Type B pancreatic cell (in vitro differentiated cells): ENCODE results near the gene PARD3B. TPM values are rescaled to one million over a fixed set of nuclear protein-coding genes. Genes with fewer than 3 reads are reported as not detected.

ENCODE experiments used
- DNase-seq: peaks from one replicate; pipeline ENCODE4 v3.0.0; 2021; ENCODE audit warnings: mixed read lengths; ENCODE audit not compliant: unreplicated experiment; ENCODE audit errors: extremely low spot score
- H3K27ac Mint-ChIP-seq: 2 replicates; pipeline ENCODE4 v1.8.0; 2021; ENCODE audit warnings: mild to moderate bottlenecking, mixed read lengths
- H3K27me3 Mint-ChIP-seq: 2 replicates; pipeline ENCODE4 v1.8.0; 2021; ENCODE audit warnings: mixed read lengths
- H3K36me3 Mint-ChIP-seq: 2 replicates; pipeline ENCODE4 v1.8.0; 2021; ENCODE audit warnings: mixed read lengths
- H3K4me1 Mint-ChIP-seq: one replicate; pipeline ENCODE4 v1.8.0; 2021; ENCODE audit warnings: mixed read lengths; ENCODE audit not compliant: unreplicated experiment
- H3K4me3 Mint-ChIP-seq: 2 replicates; pipeline ENCODE4 v1.8.0; 2021; ENCODE audit warnings: mild to moderate bottlenecking, mixed read lengths
- H3K9me3 Mint-ChIP-seq: 2 replicates; pipeline ENCODE4 v1.8.0; 2021; ENCODE audit warnings: mixed read lengths
- CTCF ChIP-seq: fragments of 200-600 bp; sonication (generic); conservative IDR thresholded peaks from 2 replicates; pipeline ENCODE4 v1.5.0; 2021; ENCODE audit warnings: antibody characterized with exemption, mild to moderate bottlenecking
- total RNA-seq: library from RNA; stranded (reverse); gene quantifications from 2 replicates; pipeline ENCODE4 v1.2.1, GENCODE V29; 2021; ENCODE audit warnings: low replicate concordance

PARD3B gene
- total RNA-seq, 1 donor from 2014 or later = 15.9 TPM

- Mint-ChIP-seq H3K27ac (no peak overlapping the region), H3K9me3 (peaks cover 4% of the 10 kb centered on the region), H3K27me3 (no peaks in the 10 kb centered on the region), H3K4me1 (peaks cover 20% of the 10 kb centered on the region), H3K4me3 (no peak overlapping the region), H3K36me3 (peaks cover 4% of the 10 kb centered on the region)
- no peak for DNase-seq
- no peak for TF ChIP-seq CTCF
These were observed 745.0 kb downstream of the PARD3B start for GRCh38 chr2:205290299-205290698.

GRCh38 chr2:205292665-205293295, 747.5 kb downstream of the PARD3B start:
- no peak for TF ChIP-seq CTCF
- Mint-ChIP-seq H3K4me1 (peaks cover 4% of the 10 kb centered on the region), H3K9me3 (peaks cover 4% of the 10 kb centered on the region), H3K27me3 (no peaks in the 10 kb centered on the region), H3K36me3 (peaks cover 4% of the 10 kb centered on the region), H3K27ac (no peak overlapping the region), H3K4me3 (no peak overlapping the region)
- DNase-seq = no peak

DNA sequence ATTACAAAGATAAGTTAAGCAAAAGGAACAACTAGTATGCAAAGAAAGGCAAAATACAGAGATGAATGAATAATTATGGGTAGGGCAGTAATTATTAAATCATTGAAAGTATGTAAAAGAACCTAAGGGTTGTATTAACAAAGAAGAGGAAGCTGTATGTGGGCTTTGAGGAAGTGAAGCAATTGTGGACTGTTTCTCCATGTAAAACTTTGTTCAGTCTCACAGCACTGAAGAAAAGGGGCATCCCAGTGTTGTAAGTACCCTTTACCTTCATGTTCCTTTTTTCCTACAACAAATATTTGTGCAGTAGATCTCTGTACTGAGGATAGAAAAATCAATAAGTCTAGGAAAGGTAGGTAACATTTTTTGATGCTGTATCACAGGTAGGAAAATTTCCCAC, 748.3 kb downstream of the PARD3B start:
- Mint-ChIP-seq H3K4me3 (no peak overlapping the region), H3K4me1 (no peaks in the 10 kb centered on the region), H3K27me3 (no peaks in the 10 kb centered on the region), H3K9me3 (peaks cover 4% of the 10 kb centered on the region), H3K36me3 (peaks cover 4% of the 10 kb centered on the region), H3K27ac (no peak overlapping the region)
- DNase-seq = no peak
- TF ChIP-seq CTCF = no peak

DNA sequence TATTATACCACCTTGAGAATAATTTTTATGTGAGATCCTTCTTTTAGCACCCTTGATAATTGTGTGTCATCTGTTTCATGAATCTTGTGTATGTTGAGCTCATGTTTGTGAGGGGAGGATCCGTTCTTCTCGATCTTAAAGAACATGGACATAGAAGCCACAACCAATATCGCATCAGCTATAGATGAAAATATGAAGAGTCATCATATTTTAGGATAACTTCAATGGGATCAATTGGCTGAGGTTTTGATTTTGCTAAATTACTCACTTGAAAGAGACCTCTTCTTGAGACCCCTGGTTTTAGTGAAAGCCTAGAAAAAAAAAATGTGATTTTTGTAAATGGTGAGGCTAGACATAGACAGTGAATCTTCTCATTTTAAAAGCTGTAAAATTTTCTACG, 751.7 kb downstream of the PARD3B start:
- H3K4me3 Mint-ChIP-seq = no peak overlapping the region
- H3K27me3 Mint-ChIP-seq = no peaks in the 10 kb centered on the region
- TF ChIP-seq CTCF = no peak
- peaks cover 6% of the 10 kb centered on the region for H3K36me3 Mint-ChIP-seq
- H3K27ac Mint-ChIP-seq = no peak overlapping the region
- peaks cover 5% of the 10 kb centered on the region for H3K4me1 Mint-ChIP-seq
- H3K9me3 Mint-ChIP-seq = no peaks in the 10 kb centered on the region
- DNase-seq = no peak

DNA sequence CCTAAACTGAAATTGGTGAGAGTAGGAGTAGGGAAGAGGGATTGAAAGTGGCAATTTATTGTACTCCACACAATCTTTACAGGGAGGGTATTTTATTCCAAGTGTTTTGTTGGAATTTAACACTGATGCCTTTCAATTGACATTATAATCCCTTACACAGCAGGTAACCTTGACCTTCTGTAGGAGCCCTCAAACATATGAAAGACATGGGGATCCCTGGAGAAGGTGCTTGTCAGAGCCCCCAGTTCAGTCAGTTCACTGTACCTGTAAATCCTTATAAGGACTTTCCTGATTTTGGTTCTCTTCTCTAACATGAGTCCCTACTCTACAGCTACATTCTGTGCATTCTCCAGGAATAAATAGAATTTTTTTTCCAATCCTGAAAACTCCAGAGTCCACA, 752.1 kb downstream of the PARD3B start:
- H3K27me3 Mint-ChIP-seq = no peaks in the 10 kb centered on the region

More for the DNA sequence above, 752.1 kb downstream of the PARD3B start:
- no peak for TF ChIP-seq CTCF
- H3K4me3 Mint-ChIP-seq = no peak overlapping the region
- DNase-seq = no peak
- peaks cover 6% of the 10 kb centered on the region for H3K36me3 Mint-ChIP-seq
- peaks cover 5% of the 10 kb centered on the region for H3K4me1 Mint-ChIP-seq
- no peak overlapping the region for H3K27ac Mint-ChIP-seq
- no peaks in the 10 kb centered on the region for H3K9me3 Mint-ChIP-seq
